HepG2 (cell line): ENCODE results near the gene RECQL. TPM values are rescaled to one million over a fixed set of nuclear protein-coding genes. Genes with fewer than 3 reads are reported as not detected.

Source experiments
- ATAC-seq: fragments of 200-7000 bp; cut with Tn5 transposase; 3 replicates; pipeline ENCODE4 v1.9.1; 2020; ENCODE audit warnings: mild to moderate bottlenecking, moderate library complexity
- BruUV-seq: library from RNA; stranded (reverse); fragments of 400-500 nt; replicated peaks from 2 replicates; lab custom pipeline; 2021; lab: Mats Ljungman, UMichigan
- CTCF ChIA-PET: fragments of 300-600 bp; formaldehyde crosslinking; extraction: SDS; loops from one replicate; lab custom pipeline; 2021; ENCODE audit warnings: low total read pairs, inconsistent platforms, low intra/inter-chr PET ratio; lab: Yijun Ruan, JAX
- POLR2A ChIA-PET: fragments of 350-600 bp; sonication (Branson Sonifier 250); formaldehyde crosslinking; loops from one replicate; lab custom pipeline; 2020; ENCODE audit warnings: antibody characterized with exemption, inconsistent platforms; lab: Yijun Ruan, JAX
- DNase-seq: peaks from one replicate; pipeline ENCODE4 v3.0.0-alpha.2; 2015; ENCODE audit warnings: low spot score
- FAIRE-seq: peaks from 3 replicates; lab custom pipeline; 2011; peaks lifted over from hg19 to GRCh38; lab: Jason Lieb, UNC
- H2AFZ ChIP-seq: one replicate; pipeline ENCODE4 v1.6.1; 2011; ENCODE audit warnings: low read length, inconsistent platforms
- H3K27ac ChIP-seq: fragments of 300-600 bp; 3 replicates; pipeline ENCODE4 v1.8.0; 2011; ENCODE audit warnings: mixed run types, mild to moderate bottlenecking, mixed read lengths, low read length, inconsistent platforms; ENCODE audit not compliant: insufficient read depth; ENCODE audit errors: extremely low read length
- H3K27me3 ChIP-seq, 2 experiments: fragments of 200-600 bp in 1 of 2; 2 replicates in 1 of 2; 3 replicates in 1 of 2; pipeline versions ENCODE4 v1.6.0 to v1.8.0; 2011; ENCODE audit warnings: low read length in 2 of 2, mild to moderate bottlenecking in 2 of 2, moderate library complexity in 2 of 2, inconsistent platforms in 1 of 2; ENCODE audit not compliant: insufficient read depth in 2 of 2, control insufficient read depth in 1 of 2
- H3K36me3 ChIP-seq, 2 experiments: fragments of 200-600 bp in 1 of 2; replicated peaks in 1 of 2; 2 replicates in 1 of 2; 3 replicates in 1 of 2; pipeline versions ENCODE4 v1.5.1 to v1.8.0; 2011; ENCODE audit warnings: low read length in 2 of 2, inconsistent platforms in 1 of 2; ENCODE audit not compliant: insufficient read depth in 2 of 2, control insufficient read depth in 1 of 2
- H3K4me1 ChIP-seq: 2 replicates; pipeline ENCODE4 v1.5.1; 2012; ENCODE audit warnings: low read length, inconsistent platforms; ENCODE audit not compliant: insufficient read depth
- H3K4me2 ChIP-seq: 2 replicates; pipeline ENCODE4 v1.6.0; 2011; ENCODE audit warnings: low read depth, low read length, inconsistent platforms
- H3K4me3 ChIP-seq, 3 experiments: fragments of 200-600 bp in 1 of 3; sonication (generic), shearing (Covaris generic) in 1 of 3; replicated peaks in 1 of 3; 2 replicates each; pipeline ENCODE4 v1.5.1; 2011 to 2016; ENCODE audit warnings: low read length in 3 of 3, inconsistent platforms in 2 of 3, low read depth in 2 of 3, mild to moderate bottlenecking in 2 of 3, control low read depth in 1 of 3, mixed read lengths in 1 of 3; ENCODE audit not compliant: insufficient read depth in 1 of 3
- H3K79me2 ChIP-seq: one replicate; pipeline ENCODE4 v1.6.1; 2011; ENCODE audit warnings: low read length, inconsistent platforms; ENCODE audit not compliant: insufficient read depth
- H3K9ac ChIP-seq: 2 replicates; pipeline ENCODE4 v1.6.0; 2011; ENCODE audit warnings: mild to moderate bottlenecking, low read depth, low read length, inconsistent platforms; ENCODE audit not compliant: insufficient read depth
- H3K9me3 ChIP-seq: 2 replicates; pipeline ENCODE4 v1.5.1; 2012; ENCODE audit warnings: mild to moderate bottlenecking, low read length
- H4K20me1 ChIP-seq: 2 replicates; pipeline ENCODE4 v1.6.0; 2011; ENCODE audit warnings: inconsistent platforms, mild to moderate bottlenecking, low read length, moderate library complexity; ENCODE audit not compliant: insufficient read depth
- DR1 ChIP-seq: sonication (generic); formaldehyde crosslinking; IDR thresholded peaks from 2 replicates; pipeline ENCODE4 v1.8.0; 2021; ENCODE audit warnings: mild to moderate bottlenecking, missing genetic modification reagents, inconsistent platforms
- JARID2 ChIP-seq: sonication (generic); formaldehyde crosslinking; IDR thresholded peaks from 2 replicates; pipeline ENCODE4 v1.8.1; 2023; ENCODE audit warnings: missing genetic modification reagents, inconsistent platforms; ENCODE audit not compliant: insufficient replicate concordance
- MTF1 ChIP-seq: sonication (generic); formaldehyde crosslinking; IDR thresholded peaks from 2 replicates; pipeline ENCODE4 v1.5.0; 2020; ENCODE audit warnings: missing genetic modification reagents
- MTF2 ChIP-seq: sonication (generic); formaldehyde crosslinking; IDR thresholded peaks from 2 replicates; pipeline ENCODE4 v1.5.0; 2020; ENCODE audit warnings: missing genetic modification reagents, borderline replicate concordance
- MXD1 ChIP-seq: sonication (generic); formaldehyde crosslinking; IDR thresholded peaks from 2 replicates; pipeline ENCODE4 v1.4.0; 2020; ENCODE audit warnings: mild to moderate bottlenecking, missing genetic modification reagents
- RORA ChIP-seq: sonication (generic); formaldehyde crosslinking; IDR thresholded peaks from 2 replicates; pipeline ENCODE4 v1.5.0; 2020; ENCODE audit warnings: mild to moderate bottlenecking, missing genetic modification reagents, moderate library complexity
- SMARCC2 ChIP-seq: fragments of 450-650 bp; IDR thresholded peaks from 2 replicates; pipeline ENCODE4 v1.6.1; 2017; ENCODE audit warnings: antibody characterized with exemption, mild to moderate bottlenecking
- SP140L ChIP-seq: sonication (generic); formaldehyde crosslinking; IDR thresholded peaks from 2 replicates; pipeline ENCODE4 v1.4.0; 2020; ENCODE audit warnings: missing genetic modification reagents, borderline replicate concordance
- SRSF9 ChIP-seq: fragments of 200-400 bp; formaldehyde crosslinking; IDR thresholded peaks from 2 replicates; pipeline ENCODE4 v1.6.1; 2018; ENCODE audit warnings: borderline replicate concordance, mild to moderate bottlenecking, low read depth, low read length; ENCODE audit not compliant: insufficient read depth, poor library complexity, severe bottlenecking
- ZBTB8A ChIP-seq: sonication (generic); formaldehyde crosslinking; IDR thresholded peaks from 2 replicates; pipeline ENCODE4 v1.4.0; 2020; ENCODE audit warnings: mild to moderate bottlenecking, low read depth, missing genetic modification reagents, borderline replicate concordance
- ZNF142 ChIP-seq: sonication (generic); formaldehyde crosslinking; IDR thresholded peaks from 2 replicates; pipeline ENCODE4 v1.4.0; 2020; ENCODE audit warnings: missing genetic modification reagents
- ZNF660 ChIP-seq: sonication (generic); formaldehyde crosslinking; IDR thresholded peaks from 2 replicates; pipeline ENCODE4 v1.5.1; 2020; ENCODE audit warnings: mild to moderate bottlenecking, low read depth, missing genetic modification reagents, borderline replicate concordance
- ZNF670 ChIP-seq: sonication (generic); formaldehyde crosslinking; IDR thresholded peaks from 2 replicates; pipeline ENCODE4 v1.8.0; 2022; ENCODE audit warnings: mild to moderate bottlenecking, missing genetic modification reagents, borderline replicate concordance
- ZNF770 ChIP-seq: sonication (generic); formaldehyde crosslinking; IDR thresholded peaks from 2 replicates; pipeline ENCODE4 v1.5.0; 2020; ENCODE audit warnings: mild to moderate bottlenecking, missing genetic modification reagents
- WGBS: methylation state at CpG from one replicate; pipeline ENCODE4 v1.1.6; 2017; ENCODE audit warnings: low lambda C conversion rate; 5-methylcytosine and 5-hydroxymethylcytosine counted together
- in situ Hi-C: cut with HindIII; loops from 2 replicates; pipeline ENCODE4 v1.10.0; 2017; ENCODE audit warnings: low pct_unique_long_range_greater_than_20kb; ENCODE audit not compliant: extremely low pct_ligation_motif_present
- intact Hi-C: fragments of 100-400 bp; cut with micrococcal nuclease; formaldehyde crosslinking; loops from one replicate; pipeline ENCODE4 v1.10.0; 2022; ENCODE audit not compliant: unreplicated experiment
- polyA plus RNA-seq, 8 experiments: library from polyadenylated mRNA; depleted of rRNA in 3 of 8; stranded (reverse) in 7 of 8; unstranded in 1 of 8; fragments of >200 nt; fragmentation: Illumina TruSeq in 4 of 8; extraction: Trizol in 4 of 8; gene quantifications; 2 replicates each; pipeline versions ENCODE4 v1.2.1 to v1.2.3, GENCODE V29; 2011 to 2016; ENCODE audit warnings: low read depth in 4 of 8, missing spikeins in 1 of 8, mixed read lengths in 1 of 8; ENCODE audit not compliant: insufficient read depth in 1 of 8
- total RNA-seq, 5 experiments: library from RNA; depleted of rRNA; stranded (reverse); fragments of >200 nt; fragmentation: Illumina TruSeq; extraction: Trizol; gene quantifications; 2 replicates each; pipeline ENCODE4 v1.2.3, GENCODE V29; 2016; ENCODE audit warnings: low read depth in 1 of 5

Gene RECQL
- total and polyA plus RNA-seq, 2 of the 13 experiments (the other 11 are each of a cell fraction or from before 2014, with no cell fraction given) = 7.2 to 41.5 TPM

GRCh38 chr12:21521541-21521940 lies 20.1 kb upstream of the RECQL start:
- FAIRE-seq (no peak), ATAC-seq (no peak)
- BruUV-seq = no TSS peak
- H3K9ac ChIP-seq = no peak overlapping the region
- WGBS = 0% methylated on average over 1 of the region's 1 CpG
- no peak overlapping the region for H3K4me2 ChIP-seq
- CTCF ChIA-PET = no interaction called here
- no peak overlapping the region for H3K4me3 ChIP-seq
- POLR2A ChIA-PET = no interaction called here
- no peak for TF ChIP-seq RORA (CRISPR knock-in tag)
- no peak for TF ChIP-seq JARID2
- TF ChIP-seq SRSF9 = no peak
- TF ChIP-seq ZNF770 (CRISPR knock-in tag) = no peak
- TF ChIP-seq MXD1 (CRISPR knock-in tag) = no peak
- TF ChIP-seq ZNF142 = no peak
- no peak for TF ChIP-seq MTF1 (CRISPR knock-in tag)
- no peak for TF ChIP-seq SP140L (CRISPR knock-in tag)
- no peak for TF ChIP-seq MTF2 (CRISPR knock-in tag)
- no peak for TF ChIP-seq ZNF660 (CRISPR knock-in tag)
- TF ChIP-seq DR1 (CRISPR knock-in tag) = no peak
- no peak for TF ChIP-seq ZBTB8A (CRISPR knock-in tag)
- no peak for TF ChIP-seq SMARCC2
- no peak for TF ChIP-seq ZNF670
- TF ChIP-seq, all 625 proteins: peak for 0
- Histone ChIP-seq H3K4me1 (peaks cover 12% of the 10 kb centered on the region), H2AFZ (no peak overlapping the region), H3K9me3 (no peaks in the 10 kb centered on the region), H3K27me3 (peaks cover 0 to under 1% of the 10 kb centered on the region in 2 experiments; a peak in 1 of 5 replicates), H3K27ac (no peak overlapping the region), H3K36me3 (no peaks in the 10 kb centered on the region; a peak in 2 of 5 replicates), H3K79me2 (no peaks in the 10 kb centered on the region), H4K20me1 (no peaks in the 10 kb centered on the region)
- intact Hi-C loops (no loop called here), in situ Hi-C loops (loop anchor here (25.0 kb wide), 1 partner anchor 516 kb away; the partner anchor contains the start of gene CMAS)
- no peak for DNase-seq
